ENCODE data around the gene MVD.

DNA sequence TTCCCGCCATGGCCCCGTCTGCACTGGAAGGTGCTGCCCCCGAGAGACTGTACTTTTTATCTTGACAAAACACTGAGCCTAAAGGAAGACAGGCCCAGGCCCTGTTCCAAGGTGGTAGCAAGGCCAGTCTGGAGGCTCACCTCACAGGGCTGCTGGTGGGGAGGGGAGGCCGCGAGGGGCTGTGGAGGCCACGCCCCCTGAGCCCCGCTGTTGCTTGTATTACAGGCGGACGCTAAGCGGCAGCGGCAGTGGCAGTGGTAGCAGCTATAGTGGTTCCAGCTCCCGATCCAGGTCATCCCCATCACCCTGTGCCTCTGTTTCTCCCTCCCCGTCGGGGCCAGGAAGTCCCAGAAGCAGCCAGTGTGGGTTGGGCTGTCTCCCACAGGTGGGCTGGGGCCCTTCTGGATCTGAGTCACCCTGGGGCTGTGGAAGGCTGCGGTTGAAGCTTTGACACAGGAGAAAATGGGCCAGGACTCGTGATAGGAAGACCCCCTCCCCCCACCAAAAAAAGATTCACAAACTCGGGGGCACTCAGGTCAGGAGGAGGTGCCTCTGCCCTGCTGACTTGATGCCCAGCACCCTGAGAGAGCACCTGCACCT is 37.8 kb downstream of the MVD start:
- TF ChIP-seq, protein P1, sequence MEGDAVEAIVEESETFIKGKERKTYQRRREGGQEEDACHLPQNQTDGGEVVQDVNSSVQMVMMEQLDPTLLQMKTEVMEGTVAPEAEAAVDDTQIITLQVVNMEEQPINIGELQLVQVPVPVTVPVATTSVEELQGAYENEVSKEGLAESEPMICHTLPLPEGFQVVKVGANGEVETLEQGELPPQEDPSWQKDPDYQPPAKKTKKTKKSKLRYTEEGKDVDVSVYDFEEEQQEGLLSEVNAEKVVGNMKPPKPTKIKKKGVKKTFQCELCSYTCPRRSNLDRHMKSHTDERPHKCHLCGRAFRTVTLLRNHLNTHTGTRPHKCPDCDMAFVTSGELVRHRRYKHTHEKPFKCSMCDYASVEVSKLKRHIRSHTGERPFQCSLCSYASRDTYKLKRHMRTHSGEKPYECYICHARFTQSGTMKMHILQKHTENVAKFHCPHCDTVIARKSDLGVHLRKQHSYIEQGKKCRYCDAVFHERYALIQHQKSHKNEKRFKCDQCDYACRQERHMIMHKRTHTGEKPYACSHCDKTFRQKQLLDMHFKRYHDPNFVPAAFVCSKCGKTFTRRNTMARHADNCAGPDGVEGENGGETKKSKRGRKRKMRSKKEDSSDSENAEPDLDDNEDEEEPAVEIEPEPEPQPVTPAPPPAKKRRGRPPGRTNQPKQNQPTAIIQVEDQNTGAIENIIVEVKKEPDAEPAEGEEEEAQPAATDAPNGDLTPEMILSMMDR (IDR thresholded peaks at IDR 0.05), result no peak
- TF ChIP-seq POLR2A (IDR thresholded peaks at IDR 0.05), result no peak

Measured in stomach (tissue), 4 donors.